PC-9 (cell line): ENCODE measurements around the gene RGS6. TPM values are rescaled to one million over a fixed set of nuclear protein-coding genes. Genes with fewer than 3 reads are reported as not detected.

ENCODE experiments used
- BruUV-seq: library from RNA; stranded (reverse); fragments of 400-500 nt; replicated peaks from 2 replicates; lab custom pipeline; 2021; lab: Mats Ljungman, UMichigan
- CTCF ChIA-PET: fragments of 300-600 bp; sonication (Branson Sonifier 250); formaldehyde crosslinking; loops from one replicate; lab custom pipeline; 2022; ENCODE audit warnings: antibody characterized with exemption; lab: Charles Lee
- POLR2A ChIA-PET: fragments of 300-600 bp; sonication (Branson Sonifier 250); formaldehyde crosslinking; loops from one replicate; lab custom pipeline; 2022; ENCODE audit warnings: antibody characterized with exemption; ENCODE audit not compliant: unreplicated experiment; lab: Charles Lee
- DNase-seq, 2 experiments: peaks; one replicate each; pipeline versions ENCODE4 v3.0.0 to v3.0.0-alpha.2; 2015 to 2022; ENCODE audit warnings: mixed read lengths in 1 of 2
- H2AFZ ChIP-seq: fragments of 200-600 bp; sonication (generic); 2 replicates; pipeline ENCODE4 v1.8.1; 2017; ENCODE audit warnings: antibody characterized with exemption
- H3F3A ChIP-seq: fragments of 200-600 bp; sonication (generic); 2 replicates; pipeline ENCODE4 v1.8.1; 2017; ENCODE audit warnings: antibody characterized with exemption, mild to moderate bottlenecking, low read depth; ENCODE audit not compliant: insufficient read depth
- H3K27ac ChIP-seq: fragments of 200-600 bp; sonication (generic); 2 replicates; pipeline ENCODE4 v1.6.1; 2016; ENCODE audit warnings: mixed run types
- H3K27me3 ChIP-seq: fragments of 200-600 bp; sonication (generic); 2 replicates; pipeline ENCODE4 v1.6.1; 2016; ENCODE audit warnings: low read depth, mixed run types; ENCODE audit not compliant: insufficient read depth
- H3K36me3 ChIP-seq: fragments of 200-600 bp; sonication (generic); 2 replicates; pipeline ENCODE4 v1.6.1; 2016; ENCODE audit warnings: low read depth, mixed run types
- H3K4me1 ChIP-seq: fragments of 200-600 bp; sonication (generic); replicated peaks from 2 replicates; pipeline ENCODE4 v1.6.1; 2016; ENCODE audit warnings: mixed run types; ENCODE audit not compliant: insufficient read depth
- H3K4me2 ChIP-seq: fragments of 200-600 bp; sonication (generic); 2 replicates; pipeline ENCODE4 v1.6.1; 2017; ENCODE audit warnings: mixed run types
- H3K4me3 ChIP-seq: fragments of 200-600 bp; sonication (generic); 2 replicates; pipeline ENCODE4 v1.6.1; 2016; ENCODE audit warnings: mixed run types
- H3K79me2 ChIP-seq: fragments of 200-600 bp; sonication (generic); 2 replicates; pipeline ENCODE4 v1.6.1; 2017; ENCODE audit warnings: low read depth, mixed run types
- H3K9me2 ChIP-seq: fragments of 200-600 bp; sonication (generic); 2 replicates; pipeline ENCODE4 v1.8.1; 2017; ENCODE audit warnings: mild to moderate bottlenecking; ENCODE audit not compliant: insufficient read depth
- H3K9me3 ChIP-seq: fragments of 200-600 bp; sonication (generic); 2 replicates; pipeline ENCODE4 v1.8.1; 2016; ENCODE audit warnings: low read depth; ENCODE audit not compliant: insufficient read depth
- H4K20me1 ChIP-seq: fragments of 200-600 bp; sonication (generic); 2 replicates; pipeline ENCODE4 v1.8.1; 2017; ENCODE audit not compliant: insufficient read depth
- EZH2 ChIP-seq: fragments of 200-600 bp; sonication (generic); IDR thresholded peaks from 2 replicates; pipeline ENCODE4 v1.8.0; 2017; ENCODE audit warnings: antibody characterized with exemption, low read depth
- intact Hi-C: fragments of 100-400 bp; cut with micrococcal nuclease; formaldehyde crosslinking; loops from one replicate; pipeline ENCODE4 v1.10.0; 2022; ENCODE audit not compliant: unreplicated experiment
- total RNA-seq: library from RNA; stranded (reverse); gene quantifications from 2 replicates; pipeline ENCODE4 v1.2.3, GENCODE V29; 2021
- TF ChIP-seq, protein P1 (sequence below): fragments of 200-600 bp; sonication (generic); conservative IDR thresholded peaks from 2 replicates; pipeline ENCODE4 v1.6.1; 2017; ENCODE audit warnings: mixed run types, antibody characterized with exemption, mild to moderate bottlenecking, moderate library complexity

RGS6 gene
- total RNA-seq, 1 experiment from 2014 or later: not detected

DNA sequence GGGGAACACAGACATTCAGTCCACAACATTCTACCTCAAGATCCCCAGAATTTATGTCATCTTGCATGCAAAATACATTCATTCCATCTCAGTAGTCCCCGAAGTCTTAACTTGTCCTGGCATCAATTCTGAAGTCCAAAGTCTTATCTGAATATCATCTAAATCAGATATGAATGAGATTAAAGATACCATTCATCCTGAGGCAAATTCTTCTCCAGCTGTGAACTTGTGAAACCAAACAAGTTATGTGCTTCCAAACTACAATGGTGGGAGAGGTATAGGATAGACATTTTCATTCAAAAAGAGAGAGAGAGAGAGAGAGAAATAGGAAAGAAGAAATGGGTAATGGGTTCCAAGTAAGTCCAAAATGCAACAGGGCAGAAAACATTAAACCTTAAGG, 571.0 kb downstream of the RGS6 start:
- H3K79me2 ChIP-seq: no peaks in the 10 kb centered on the region
- no peaks in the 10 kb centered on the region for H3K4me1 ChIP-seq
- H3K36me3 ChIP-seq: no peaks in the 10 kb centered on the region
- ChIA-PET CTCF (no interaction called here), POLR2A (no interaction called here)
- H3K4me3 ChIP-seq: no peak overlapping the region
- H3K4me2 ChIP-seq: no peak overlapping the region
- TF ChIP-seq, protein P1, sequence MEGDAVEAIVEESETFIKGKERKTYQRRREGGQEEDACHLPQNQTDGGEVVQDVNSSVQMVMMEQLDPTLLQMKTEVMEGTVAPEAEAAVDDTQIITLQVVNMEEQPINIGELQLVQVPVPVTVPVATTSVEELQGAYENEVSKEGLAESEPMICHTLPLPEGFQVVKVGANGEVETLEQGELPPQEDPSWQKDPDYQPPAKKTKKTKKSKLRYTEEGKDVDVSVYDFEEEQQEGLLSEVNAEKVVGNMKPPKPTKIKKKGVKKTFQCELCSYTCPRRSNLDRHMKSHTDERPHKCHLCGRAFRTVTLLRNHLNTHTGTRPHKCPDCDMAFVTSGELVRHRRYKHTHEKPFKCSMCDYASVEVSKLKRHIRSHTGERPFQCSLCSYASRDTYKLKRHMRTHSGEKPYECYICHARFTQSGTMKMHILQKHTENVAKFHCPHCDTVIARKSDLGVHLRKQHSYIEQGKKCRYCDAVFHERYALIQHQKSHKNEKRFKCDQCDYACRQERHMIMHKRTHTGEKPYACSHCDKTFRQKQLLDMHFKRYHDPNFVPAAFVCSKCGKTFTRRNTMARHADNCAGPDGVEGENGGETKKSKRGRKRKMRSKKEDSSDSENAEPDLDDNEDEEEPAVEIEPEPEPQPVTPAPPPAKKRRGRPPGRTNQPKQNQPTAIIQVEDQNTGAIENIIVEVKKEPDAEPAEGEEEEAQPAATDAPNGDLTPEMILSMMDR: no peak
- no peak for TF ChIP-seq EZH2
- H2AFZ ChIP-seq: no peak overlapping the region
- no peaks in the 10 kb centered on the region for H3K9me2 ChIP-seq
- no peaks in the 10 kb centered on the region for H4K20me1 ChIP-seq
- intact Hi-C loops: no loop called here
- DNase-seq: no peak
- H3K27ac ChIP-seq: no peak overlapping the region
- BruUV-seq: no TSS peak
- peaks cover 18% of the 10 kb centered on the region for H3K27me3 ChIP-seq
- H3K9me3 ChIP-seq: no peaks in the 10 kb centered on the region
- no peaks in the 10 kb centered on the region for H3F3A ChIP-seq

DNA sequence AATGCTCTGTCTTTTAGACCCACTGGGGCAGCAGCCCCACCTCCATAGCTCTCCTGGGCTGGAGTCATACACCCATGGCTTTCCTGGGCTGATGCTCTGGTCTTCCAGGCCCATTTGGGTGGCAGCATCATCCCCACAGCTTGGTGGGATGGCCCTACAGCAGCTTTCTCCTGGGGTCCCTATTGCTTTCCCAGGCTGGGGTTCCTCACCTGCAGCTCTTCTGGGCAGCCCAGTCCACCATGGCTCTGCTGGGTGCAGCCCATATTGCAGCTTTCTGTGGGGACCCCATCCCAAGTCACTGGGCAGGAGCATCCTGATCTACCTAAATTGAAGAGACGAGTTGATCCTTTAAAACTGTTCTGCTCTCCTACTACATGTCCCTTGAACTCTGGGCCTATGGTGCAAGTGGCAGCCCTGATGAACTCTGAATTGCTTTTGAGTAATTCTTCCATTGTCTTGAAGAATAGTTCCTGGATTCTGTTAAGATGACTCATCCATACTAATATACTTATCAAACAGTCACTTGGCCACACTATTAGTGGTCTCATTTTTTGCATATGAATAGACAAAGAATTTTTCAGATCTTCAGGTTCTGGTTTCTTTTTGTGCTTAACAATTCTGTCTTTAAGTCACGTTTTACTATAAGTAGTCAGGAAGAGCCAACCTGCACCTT, 571.6 kb downstream of the RGS6 start:
- intact Hi-C loops: no loop called here
- H3K4me2 ChIP-seq: no peak overlapping the region
- no peak for DNase-seq
- no peak overlapping the region for H2AFZ ChIP-seq
- no peaks in the 10 kb centered on the region for H3K36me3 ChIP-seq
- no peaks in the 10 kb centered on the region for H4K20me1 ChIP-seq
- H3K9me3 ChIP-seq: no peaks in the 10 kb centered on the region
- no TSS peak for BruUV-seq
- TF ChIP-seq EZH2: no peak
- TF ChIP-seq, protein P1: no peak
- no peaks in the 10 kb centered on the region for H3K9me2 ChIP-seq
- no peaks in the 10 kb centered on the region for H3K79me2 ChIP-seq
- no peaks in the 10 kb centered on the region for H3F3A ChIP-seq
- no peaks in the 10 kb centered on the region for H3K4me1 ChIP-seq
- H3K4me3 ChIP-seq: no peak overlapping the region
- CTCF ChIA-PET: no interaction called here
- no peak overlapping the region for H3K27ac ChIP-seq
- POLR2A ChIA-PET: no interaction called here
- peaks cover 18% of the 10 kb centered on the region for H3K27me3 ChIP-seq

DNA sequence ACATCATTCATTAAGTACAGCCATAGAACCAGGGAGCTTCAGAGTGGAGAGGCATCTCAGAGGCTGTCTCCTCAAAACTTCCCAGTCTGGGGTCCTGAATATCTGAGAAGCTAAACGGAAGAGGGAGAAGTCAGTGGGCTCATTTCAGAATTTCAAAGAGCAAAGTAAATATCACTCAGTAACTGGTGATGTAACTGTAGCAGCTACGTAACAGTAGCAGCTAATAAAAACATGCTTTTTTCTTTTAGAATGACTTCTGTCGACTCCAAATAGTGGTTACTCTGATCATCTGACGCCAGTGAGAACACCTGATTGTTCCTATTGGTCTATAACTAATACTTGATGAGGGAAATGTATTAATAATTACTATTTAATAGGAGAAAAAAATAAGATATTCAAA, 578.3 kb downstream of the RGS6 start:
- ChIA-PET POLR2A (no interaction called here), CTCF (no interaction called here)
- Histone ChIP-seq H3K79me2 (no peaks in the 10 kb centered on the region), H3K4me3 (no peak overlapping the region), H2AFZ (no peak overlapping the region), H4K20me1 (no peaks in the 10 kb centered on the region), H3K9me3 (no peaks in the 10 kb centered on the region), H3K36me3 (no peaks in the 10 kb centered on the region), H3K27me3 (peaks cover 48% of the 10 kb centered on the region), H3K4me1 (no peaks in the 10 kb centered on the region), H3K9me2 (no peaks in the 10 kb centered on the region), H3K4me2 (no peak overlapping the region), H3F3A (no peaks in the 10 kb centered on the region), H3K27ac (no peak overlapping the region)
- no peak for TF ChIP-seq EZH2
- TF ChIP-seq, protein P1: no peak
- intact Hi-C loops: loop anchor here (10.0 kb wide), 1 partner anchor 1204 kb away; the partner anchor contains the start of gene PNMA1
- BruUV-seq: no TSS peak
- no peak for DNase-seq
